ENCODE measurements around the gene CDH4.

CDH4 gene

DNA sequence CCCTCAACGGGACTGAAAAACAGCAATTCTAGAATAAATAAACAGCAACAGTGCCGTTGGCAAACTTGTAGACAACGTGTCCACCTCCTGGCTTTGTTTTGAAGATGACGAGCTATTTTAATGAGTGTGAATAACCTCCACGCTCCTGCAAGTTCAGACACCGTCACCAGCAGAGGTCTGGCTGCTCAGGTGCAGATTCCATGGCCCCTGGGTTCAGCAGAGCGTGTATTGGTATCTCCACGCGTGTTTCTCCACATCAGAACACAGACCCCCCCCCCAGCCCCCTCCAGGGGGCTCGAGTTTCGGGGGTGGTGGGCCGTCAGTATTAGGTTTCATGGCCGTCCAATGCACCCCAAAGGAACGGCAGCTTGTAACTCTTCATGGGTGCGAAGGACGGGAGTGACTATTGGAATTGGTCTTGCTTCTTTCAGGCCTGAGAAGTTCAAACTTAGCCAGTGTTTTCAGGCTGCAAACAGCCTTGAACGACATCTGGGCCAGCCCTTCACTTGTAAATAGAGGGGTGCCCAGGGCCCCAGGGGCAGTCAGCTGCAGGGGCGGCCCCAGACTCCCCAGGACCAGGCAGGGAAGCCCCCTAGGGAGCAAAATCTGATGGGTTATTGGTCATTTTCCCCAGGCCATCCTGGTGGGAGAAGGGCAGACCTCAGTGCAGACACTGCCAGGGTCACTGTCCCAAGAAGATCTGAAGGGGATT lies 505.1 kb downstream of the CDH4 start:
- no peak for DNase-seq (ENCODE audit: low spot score)

DNA sequence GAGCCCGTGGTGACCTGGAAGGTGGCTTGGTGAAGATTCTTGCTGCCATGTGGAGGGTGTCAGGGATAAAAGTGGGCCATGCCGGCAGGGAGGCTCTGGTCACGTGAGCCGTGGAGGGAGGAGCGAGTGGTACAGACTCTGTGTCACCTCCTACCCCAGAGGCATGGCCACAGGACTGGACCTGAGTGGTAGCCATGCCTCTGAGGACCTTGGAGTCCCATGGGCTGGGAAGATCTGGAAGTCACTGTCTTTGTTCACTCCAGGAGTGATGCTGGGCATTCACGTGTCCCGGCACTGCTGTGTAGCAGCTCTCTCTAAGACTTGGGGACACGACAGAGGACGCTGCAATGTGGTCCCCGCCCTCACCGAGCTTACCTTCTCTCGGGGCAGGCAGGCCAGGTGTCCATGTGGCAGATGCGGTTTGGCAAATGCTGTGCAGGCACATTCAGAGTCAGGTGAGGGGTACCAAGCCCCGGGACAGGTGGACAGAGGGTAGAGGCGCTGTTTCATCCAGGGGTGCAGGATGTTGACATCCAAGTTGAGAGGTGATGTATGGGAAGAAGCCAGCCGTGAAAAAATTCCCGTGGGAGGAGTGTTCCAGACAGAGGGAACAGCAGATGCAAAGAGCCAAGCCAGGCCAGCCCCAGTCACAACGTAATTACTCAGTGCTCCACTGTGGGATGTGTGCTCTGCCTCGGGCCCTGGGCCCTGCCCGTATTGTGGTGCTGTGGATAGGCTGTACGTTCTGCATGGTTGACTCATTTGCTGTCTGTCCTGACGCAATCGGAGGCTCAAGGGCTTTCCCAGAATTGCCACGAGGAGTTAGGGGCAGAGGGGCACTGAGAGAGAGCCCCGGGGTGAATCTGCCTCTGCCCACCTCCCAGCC lies 505.9 kb downstream of the CDH4 start:
- DNase-seq (ENCODE audit: low spot score) = no peak

DNA sequence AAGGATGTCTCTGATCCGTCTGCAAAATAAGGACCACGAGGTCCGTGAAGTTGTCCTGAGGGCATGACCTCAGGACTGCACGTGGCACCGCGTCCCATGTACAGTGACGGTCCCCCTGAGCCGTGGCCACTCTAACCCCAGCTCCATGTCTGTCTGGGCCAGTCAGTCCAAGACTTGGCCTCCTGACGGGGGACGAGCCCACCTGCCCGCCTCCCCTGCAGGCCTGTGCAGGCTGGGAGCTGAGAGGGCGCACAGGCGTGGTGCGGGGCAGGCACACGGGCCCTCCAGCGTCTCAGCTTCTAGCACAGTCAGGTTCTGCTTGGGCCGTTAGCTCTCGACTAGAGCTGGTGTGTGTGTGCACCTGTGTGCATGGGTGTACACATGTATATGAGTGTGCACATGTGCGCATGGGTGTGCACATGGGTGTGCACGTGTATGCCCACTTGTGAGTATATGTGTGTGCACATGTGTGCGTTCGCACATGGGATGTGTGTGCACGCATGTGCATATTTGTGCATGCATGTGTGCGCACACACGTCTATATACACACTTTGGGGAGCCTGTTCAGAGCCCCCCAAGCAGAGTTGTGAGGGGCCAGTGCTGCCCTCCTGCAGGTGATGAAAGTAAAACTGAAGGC lies 506.6 kb downstream of the CDH4 start:
- no peak for DNase-seq (ENCODE audit: low spot score)

DNA sequence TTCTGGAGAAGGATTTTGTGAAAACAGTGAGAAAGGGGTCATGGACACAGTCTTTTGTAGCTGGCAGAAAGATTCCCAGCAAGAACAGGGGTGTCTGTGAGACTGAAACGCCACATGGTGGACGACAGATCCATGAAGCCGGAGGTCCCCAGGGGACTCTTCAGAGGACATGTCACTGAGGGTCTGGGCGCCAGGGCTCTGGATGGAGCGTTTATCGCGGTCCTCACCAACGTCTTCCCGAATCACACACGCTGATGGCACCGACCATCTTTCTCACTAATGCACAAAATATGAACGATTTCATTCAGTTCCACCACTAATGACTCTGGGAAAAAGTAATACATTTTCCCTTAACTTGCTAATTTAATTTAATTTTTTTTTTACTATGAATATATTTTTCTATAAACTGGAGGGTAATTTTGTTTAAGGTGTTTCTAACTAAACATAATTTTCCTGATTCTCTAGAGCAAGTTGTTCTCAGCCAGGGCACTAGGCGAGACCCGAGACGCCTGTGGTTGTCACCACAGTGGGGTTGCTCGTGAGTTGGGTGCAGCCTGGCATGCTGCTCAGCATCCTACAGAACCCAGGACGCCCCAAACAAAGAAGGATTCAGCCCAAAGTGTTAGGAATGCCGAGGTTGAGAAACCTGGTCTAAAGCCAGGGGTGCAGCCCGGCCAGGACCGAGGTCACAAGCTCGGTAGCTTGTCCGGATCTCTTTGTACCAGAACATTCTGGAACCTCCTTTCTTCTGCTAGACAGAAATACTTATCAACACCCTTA lies 507.4 kb downstream of the CDH4 start:
- no peak for DNase-seq (ENCODE audit: low spot score)

DNA sequence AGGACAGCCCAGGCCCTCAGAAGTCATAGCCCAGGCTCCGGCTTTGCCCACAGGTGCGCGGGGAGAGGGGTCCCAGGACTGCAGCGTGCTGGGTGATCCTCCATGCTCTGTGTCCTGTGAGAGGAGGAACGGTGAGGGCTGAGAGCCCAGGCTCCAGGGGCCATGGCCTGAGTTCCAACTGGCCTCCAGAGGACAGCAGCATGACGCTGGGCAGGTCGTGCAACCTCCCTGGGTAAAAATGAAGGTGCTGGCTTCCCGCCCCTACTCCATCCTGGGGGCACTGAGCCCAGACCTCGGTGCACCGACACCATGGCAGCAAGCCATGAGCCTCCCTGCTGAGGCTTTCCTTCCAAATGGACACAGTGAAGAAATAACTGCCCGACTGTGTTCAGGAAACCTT lies 508.3 kb downstream of the CDH4 start:
- no peak for DNase-seq (ENCODE audit: low spot score)

DNA sequence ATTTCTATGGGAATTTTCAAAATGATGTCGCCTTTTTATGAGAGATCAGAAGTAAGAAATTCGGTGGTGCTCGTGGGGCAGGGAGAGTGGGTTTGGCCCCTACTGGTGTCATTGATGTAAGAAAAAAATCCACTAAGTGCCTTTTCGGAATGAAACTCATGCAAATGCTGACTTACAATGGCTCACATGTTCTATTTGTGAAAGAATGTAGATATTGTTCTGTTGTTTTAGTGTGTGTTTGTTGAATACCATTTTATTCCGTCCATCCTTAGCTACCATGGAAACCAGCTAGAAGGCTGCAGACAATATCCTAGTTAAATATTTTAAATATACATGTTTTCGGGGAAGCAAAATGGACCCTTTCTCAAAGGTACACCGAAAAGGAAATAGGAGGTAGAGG lies 508.7 kb downstream of the CDH4 start:
- DNase-seq (ENCODE audit: low spot score) = no peak

DNA sequence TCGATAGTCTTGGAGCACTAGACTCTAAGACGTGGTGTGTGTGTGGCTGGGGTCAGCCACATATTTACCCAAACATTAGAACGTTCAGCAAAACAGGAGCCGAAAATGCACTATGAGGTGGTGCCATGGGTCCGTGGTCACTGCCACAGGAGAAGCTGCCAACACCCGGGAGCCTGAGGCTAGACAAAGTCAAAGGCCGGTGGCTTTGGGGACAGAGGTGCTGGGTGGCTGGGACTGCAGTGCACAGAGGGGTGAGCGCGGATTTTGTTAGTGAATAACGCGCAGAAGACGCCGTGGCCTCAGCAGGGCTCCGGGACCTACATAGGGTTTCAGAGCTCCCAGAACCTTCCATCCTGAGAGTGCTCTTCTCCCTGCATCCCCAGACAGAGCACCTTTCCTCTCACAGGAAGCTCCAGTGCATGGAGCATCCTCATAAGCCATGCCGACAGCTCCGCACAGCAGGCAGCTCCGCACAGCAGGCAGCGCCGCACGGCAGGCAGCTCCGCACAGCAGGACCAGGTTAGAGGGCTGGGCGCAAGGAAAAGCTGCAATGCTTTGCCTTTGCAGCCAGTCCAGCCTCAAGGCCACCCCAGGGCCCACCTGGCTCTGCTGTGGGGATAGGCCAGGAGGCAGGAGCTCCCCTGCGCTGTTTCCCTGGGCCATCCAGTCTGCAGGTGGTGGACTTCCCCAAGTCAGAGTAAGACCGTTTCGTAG lies 509.5 kb downstream of the CDH4 start:
- DNase-seq (ENCODE audit: low spot score) = no peak

DNA sequence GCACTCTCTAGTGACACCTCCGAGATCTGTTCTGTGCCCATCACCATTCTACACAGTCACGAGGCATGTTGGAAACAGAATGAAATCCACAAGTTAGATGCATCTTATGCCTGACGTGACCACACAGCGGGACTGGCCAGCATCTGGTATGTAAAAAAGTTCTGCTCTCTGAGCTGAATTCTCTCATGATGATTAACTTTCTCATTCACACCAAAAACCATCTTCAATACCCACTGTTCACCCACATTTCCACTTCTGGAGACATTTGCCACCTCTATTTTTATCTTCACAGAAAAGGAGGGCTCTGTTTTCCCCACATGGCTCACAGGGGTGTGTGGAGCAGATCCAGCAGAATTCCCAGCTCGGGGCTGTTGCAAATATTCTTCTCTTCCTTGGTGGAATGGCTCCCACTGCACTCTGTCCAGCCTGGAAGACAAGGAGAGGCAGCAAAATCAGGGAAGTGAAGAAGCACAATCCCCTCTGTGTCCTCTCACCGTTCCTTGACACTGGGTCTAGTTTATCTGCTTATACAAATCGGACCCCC lies 510.2 kb downstream of the CDH4 start:
- no peak for DNase-seq (ENCODE audit: low spot score)

DNA sequence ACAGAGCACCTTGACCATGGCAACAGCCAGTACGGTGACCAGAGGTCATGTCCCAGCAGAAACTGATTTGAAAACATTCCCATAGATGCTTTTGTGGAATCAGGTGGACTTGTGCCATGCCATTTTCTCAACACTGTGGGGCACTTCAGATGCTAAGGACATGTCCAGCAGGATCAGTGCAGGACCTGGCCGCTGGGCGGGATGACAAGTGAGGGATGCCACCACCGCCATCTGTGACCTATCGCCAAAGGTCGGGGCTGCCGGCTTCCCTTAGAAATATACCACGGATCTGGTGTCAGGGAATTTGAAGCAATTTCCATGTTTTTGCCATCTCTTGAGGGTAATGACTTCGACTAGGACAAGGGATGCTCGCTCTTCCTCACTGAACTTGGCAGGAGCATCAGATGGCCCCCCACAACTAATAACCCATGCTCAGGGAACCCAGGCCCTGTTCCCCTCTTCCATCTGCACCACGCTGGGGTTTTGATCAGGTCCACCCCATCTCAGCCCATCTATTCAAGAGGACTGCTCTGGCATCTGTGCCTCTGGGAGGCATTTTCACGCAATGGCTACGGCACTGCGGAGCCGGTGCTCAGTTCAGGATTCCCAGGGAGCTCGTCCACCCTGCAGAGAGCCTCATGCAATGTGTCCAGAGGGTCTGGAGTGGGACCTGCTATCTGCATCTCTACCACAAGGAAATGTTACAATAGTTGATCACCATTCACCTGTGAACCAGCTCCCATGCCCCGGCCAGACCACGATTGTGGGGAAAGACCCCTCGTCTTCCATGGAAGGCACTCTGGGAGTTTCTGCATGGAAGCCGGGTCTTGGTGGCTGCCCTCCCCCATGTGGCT lies 511.1 kb downstream of the CDH4 start:
- DNase-seq (ENCODE audit: low spot score) = no peak

DNA sequence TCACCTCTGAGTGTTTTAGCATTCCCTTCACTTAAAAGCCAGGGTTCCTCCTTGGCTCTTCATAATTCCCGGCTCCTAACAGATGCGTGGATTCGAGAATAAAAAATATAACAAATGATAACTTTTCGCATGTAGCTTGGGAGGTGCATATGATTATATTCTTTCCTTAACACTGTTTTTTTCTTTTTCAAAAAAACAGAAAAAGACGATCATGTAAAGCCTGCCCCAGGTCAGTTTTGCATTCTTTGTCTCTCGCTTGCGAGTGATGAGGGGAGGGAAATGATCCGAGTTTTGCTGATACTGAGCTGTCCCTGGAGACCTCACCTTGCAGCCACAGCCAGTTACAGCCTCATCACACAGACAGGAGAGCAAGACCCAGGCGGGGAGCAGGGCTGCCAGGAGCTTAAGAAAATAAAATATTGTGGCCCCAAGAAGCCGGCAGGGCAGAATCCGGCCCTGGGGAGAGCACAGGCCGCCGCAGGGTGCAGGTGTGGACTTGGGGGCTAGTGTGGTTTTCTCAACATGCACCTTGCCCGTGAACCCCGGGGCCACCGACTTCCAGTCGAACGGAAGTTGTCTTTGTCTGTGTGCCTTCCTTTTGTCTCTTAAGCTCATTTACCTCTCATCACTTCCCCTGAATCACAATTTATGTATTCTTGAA lies 511.8 kb downstream of the CDH4 start:
- DNase-seq (ENCODE audit: low spot score) = no peak

DNA sequence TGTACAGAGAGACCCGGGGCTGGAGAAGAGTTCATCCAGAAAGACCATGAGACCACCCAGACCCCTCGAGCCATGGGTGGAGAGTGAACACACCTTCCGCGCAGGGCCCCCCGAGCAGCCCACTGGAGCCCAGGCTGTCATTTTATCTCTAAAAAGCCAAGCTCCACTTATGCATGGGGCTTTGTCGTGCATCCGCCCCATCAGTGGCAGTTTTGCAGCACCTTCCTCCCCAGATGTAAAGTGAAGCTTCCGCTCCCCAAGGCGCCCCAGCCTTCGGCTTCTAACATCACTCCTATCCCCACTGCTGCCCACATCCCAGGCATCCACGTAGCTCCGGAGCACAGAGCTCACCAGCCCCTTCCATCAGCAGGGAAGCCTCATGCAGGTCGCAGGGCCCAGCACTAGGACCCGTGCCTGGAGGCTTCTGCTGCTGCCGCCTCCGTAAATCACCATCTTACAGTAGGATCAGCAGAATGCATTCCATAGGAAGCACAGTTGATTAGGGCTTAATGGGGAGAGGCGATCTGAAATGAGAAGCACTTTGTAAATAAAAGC lies 512.5 kb downstream of the CDH4 start:
- DNase-seq (ENCODE audit: low spot score) = no peak

DNA sequence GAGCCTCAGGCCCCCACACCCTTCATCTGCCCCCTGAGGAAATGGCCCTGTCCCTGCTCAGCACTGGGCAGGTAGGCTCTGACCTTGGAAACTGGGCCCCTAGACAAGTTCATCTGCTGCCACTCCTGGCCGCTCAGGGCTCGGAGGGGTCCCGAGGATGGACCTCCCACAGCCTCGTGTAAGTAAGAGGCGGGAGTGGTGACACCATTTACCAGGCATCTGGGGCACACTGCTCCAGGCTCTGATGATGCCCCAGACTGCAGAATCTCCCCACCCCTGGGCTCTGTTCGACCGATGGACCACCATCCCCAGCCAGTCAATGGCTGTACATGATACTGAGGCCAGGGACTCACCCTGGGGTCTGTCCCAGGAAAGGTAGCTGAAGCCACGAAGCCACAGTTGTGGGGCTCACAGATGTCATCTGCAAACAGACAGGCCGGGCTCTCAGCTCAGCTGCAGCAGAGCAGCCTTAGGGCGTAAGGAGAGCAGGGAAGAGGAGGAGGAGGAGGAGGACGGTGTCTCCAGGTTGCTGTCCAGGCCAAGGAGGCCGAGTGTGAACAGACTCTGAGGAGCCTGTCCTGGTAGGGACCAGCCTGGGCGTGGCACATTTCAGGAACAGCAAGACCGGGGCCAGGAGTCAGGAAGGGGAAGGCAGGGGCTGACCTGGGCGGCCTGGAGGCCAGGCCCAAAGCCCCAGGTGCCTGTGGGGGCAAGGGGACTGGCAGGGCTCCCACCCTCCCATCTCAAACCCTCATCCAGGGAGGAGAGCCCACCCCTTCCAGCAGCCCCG lies 513.2 kb downstream of the CDH4 start:
- DNase-seq (ENCODE audit: low spot score) = no peak

DNA sequence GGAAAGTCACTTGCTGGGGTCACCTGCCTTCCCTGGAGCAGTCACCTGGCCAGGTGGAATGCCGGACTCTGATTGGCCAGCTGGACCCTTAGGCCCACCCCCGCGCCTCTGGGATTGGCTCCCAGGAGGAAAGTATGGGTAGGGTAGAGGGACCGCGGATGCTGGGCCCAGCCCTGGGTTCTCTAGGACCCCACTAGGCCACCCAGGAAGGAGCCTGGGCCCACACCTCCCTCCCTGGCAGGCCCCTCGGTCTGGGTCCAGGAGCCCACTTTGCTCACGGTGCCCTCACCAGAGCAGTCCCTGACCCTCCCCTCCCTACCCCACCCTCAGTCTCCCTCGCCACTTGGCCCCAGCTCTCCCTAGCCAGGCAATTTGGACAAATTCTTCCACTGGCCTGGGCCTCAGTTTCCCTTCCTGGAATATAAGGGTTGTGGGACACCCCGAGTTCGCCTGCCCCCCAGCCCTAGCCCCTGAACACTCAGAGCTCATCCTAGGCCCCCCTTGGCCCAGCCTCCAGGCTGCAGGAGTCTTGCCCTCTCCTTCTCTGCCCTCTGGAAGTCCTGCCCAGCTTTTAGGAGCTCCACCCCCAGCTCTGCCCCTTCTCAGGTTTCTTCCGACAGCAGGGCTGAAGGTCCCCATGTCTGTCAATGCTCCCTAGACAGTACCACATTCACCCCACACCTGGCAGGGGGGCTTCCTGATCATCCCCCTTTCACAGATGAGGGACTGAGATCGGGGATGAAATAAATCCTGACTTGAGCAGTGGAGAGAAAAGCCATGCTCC lies 514.0 kb downstream of the CDH4 start:
- DNase-seq (ENCODE audit: low spot score) = no peak

DNA sequence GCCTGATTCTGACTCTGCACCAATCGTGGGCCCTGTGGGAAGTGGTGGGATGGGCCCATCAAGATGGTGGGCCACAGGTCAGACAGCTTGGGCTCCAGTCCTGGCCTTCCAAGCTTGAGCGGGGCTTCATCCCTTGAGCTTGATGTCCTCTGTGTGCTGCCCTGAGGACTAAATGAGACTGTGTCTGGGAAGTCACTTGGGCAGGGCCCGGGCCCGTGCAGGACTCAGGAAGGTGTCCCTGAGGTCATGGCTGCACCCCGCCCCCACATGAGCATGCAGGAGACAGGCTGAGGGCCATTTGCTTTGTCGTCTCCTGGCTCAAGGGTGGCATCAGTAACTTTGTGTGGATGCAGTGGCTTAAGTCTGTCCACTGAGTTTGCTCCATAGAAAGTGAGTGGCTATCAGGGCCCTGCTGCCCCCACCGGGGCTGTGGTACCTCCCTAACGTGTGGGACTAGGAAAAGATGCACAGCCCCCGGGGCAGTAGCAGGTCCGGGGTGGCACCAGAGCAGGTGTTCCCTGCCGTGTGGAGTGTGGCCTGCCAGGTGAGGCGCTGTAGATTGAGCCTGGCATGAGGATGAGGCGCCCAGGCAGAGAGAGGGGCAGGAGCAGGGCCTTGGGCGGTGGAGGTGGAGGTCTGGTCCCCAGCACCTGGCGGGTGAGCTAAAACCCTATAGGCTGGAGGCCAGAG lies 515.0 kb downstream of the CDH4 start:
- DNase-seq (ENCODE audit: low spot score) = no peak

DNA sequence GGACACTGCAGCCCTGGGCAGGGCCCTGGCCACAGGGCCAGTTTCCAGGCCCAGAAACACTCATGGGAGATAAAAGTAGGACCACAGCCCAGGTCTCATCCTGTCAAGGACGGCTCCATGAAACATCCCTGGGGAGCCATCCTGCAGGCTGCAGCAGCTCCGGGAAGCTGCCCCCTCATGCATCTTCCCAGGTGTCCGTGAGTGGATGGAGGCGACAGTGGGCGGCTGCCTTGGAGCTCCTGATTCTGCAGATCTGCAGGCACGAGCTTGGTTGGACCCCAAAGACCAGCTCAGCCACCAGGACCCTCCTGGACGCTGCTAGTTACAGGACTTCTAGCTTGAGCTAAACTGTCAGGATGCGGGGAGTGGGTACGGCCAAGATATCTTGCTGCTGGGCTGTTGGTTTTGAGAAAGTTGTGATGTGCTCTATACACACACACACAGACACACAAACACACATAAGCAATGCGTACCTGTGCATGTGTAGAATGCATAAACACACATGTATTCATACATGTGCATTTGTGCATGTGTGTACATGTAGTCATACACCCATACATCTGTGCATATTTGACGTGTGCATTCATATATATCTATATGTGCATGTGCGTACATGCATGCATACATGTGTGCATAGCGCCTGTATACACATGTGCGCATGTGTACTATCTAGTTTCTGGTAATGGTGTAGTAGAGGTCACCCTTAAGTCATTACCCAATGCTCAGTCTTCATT lies 515.9 kb downstream of the CDH4 start:
- DNase-seq (ENCODE audit: low spot score) = no peak

DNA sequence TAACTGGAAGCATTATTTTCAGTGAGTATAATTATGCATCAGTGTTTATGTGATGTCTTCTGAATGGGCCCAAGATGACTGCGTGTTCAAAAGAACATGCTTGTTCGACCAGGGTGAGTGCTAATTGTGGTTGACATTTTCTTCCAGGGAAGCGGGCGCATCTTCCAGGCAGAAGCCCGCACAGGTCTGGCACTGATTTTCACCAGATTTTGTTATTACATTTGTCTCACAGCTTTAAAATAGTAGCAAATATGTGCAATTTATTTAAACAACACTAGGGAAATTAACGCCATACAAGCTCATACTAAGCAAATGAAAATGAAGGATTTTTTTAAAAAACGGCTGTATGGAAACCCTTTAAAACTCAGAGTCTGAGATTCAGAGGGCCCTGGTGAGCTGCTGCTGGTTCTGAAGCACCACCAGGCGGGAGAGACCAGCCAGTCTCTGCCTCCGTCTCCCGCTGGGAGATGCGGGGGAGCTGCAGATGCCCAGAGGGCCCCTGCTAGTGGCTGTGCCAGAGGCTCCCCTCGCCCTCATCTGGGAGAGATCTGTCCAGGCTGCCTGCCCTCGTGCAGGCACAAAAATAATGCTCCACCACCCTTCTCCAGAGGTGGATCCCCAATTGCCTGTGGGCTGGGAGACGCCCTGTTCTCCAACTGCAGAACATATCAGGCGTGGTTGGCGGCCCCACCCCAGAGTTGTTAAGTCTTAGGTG lies 516.7 kb downstream of the CDH4 start:
- DNase-seq (ENCODE audit: low spot score) = no peak
